ENCODE measurements around the gene MYO16.

MYO16 gene

DNA sequence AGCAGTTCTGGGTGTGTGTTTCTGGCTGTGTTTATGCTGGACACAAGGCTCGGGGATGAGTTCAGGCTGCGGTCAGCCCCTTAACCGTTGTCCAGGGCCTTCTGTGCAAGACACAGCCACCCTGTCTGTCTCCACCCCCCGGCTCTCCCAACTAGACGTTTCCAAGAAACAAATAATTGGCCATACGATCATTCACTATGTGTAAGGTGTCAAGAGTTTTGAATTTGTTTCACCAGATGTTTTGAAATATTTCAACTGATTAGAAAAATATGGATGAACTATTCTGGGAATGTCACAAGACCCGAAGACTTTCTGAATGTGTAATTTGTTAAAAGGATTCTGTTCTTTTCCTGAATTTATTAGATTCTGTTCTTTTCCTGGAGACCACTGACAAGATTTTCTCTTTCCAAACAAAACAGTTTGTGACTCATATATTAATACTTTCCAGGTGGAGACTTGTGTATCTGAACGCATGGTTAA, 318.2 kb downstream of the MYO16 start:
- no peak for DNase-seq

DNA sequence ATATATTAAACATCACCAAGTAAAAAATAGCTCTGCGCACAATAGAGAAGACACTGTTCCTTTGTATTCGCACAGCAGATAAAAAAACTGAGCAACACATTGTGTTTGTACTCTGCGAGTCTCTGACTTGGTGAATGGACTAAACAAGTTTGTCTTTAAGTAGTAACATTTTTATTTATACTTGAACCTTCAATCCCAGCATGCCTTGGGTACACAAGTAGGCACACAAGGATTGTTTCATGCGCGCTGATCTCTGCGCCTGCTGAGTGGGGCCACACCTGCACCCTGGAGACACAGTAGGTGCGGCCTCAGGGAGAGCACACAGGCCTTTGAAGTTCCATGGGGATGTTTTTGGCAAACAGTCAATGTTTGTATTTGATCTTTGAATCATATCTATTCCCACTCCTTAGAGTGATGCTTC, 318.9 kb downstream of the MYO16 start:
- no peak for DNase-seq

- DNase-seq = no peak
Measured at GRCh38 chr13:108950333-108951010, 321.1 kb downstream of the MYO16 start.

DNA sequence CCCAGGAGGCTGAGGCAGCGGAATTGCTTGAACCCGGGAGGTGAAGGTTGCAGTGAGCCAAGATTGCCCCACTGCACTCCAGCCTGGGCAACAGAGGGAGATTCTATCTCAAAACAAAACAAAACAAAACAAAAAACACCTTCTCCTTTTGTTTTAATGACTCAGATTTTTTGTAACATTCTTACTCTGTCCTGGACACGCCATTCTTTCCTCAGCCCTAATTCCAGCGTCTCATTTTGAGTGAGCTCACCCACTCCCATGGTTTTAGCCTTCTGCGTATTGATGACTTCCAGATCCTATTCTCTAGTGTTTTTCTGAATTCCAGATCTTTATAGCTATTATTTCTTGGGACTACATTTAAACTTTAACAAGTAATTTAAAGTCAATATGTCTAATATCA, 326.3 kb downstream of the MYO16 start:
- no peak for DNase-seq

DNA sequence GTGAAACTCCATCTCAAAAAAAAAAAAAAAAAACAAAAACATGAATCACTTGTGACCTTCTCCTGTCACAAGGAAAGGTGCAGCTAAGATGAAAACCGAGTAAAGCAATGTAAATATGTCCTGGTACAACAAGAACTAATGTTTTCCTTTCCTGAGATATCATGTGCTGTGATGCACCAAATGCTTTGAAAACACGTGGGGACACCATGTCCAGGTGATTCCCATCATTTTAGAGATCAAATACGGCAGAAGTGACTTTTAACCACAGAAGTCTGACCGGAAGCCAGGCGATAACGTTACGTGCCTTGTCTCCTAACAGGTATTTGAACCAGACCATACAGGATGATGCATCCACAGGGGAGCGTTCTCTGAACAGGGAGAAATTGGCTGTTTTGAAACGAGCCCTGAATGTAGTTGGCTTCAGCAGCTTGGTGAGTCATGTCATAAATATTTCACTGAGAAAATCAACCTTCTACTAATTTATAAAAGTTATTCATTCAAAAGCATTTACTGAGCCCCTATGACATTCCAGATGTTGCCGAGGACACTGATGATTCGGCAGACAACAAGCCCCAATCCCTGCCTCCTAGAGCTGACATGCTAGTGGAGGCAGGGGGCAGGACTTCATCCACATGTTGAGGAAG, 328.1 kb downstream of the MYO16 start:
- peak; percentile 61 for DNase-seq

GRCh38 chr13:108958013-108958376, 328.6 kb downstream of the MYO16 start:
- DNase-seq = no peak

DNA sequence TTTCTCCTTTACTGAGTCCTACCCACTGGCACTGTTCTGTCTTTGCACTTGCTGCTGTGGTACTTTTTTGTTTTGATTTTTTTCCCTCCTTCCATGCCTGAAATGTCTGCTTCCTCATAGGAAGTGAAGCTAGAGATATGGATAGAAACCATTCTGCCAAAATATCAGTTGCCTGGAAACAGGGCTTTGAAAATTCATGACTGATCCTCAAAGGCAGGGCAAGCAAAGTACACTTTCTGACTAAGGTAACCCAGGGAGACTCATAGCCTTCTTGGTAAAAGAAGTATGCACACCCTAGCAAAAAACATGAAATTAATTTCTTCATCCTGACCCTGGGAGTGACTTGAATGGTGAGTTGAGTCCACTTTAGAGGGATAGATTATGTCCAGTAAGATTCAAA, 329.8 kb downstream of the MYO16 start:
- no peak for DNase-seq

DNA sequence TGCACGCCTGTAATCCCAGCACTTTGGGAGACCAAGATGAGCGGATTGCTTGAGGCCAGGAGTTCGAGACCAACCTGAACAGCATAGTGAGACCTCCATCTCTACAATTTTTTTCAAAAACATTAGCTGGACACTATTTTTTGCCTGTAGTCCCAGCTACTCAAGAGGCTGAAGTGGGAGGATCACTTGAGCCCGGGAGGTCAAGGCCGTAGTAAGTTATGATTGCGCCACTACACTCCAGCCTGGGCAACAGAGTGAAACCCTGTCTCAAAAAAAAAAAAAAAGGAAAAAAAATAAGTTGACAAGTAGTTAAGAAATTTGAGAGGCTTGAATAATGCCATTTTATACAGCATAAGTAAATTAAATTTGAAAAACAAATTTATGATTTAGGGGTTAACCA, 330.6 kb downstream of the MYO16 start:
- no peak for DNase-seq

DNA sequence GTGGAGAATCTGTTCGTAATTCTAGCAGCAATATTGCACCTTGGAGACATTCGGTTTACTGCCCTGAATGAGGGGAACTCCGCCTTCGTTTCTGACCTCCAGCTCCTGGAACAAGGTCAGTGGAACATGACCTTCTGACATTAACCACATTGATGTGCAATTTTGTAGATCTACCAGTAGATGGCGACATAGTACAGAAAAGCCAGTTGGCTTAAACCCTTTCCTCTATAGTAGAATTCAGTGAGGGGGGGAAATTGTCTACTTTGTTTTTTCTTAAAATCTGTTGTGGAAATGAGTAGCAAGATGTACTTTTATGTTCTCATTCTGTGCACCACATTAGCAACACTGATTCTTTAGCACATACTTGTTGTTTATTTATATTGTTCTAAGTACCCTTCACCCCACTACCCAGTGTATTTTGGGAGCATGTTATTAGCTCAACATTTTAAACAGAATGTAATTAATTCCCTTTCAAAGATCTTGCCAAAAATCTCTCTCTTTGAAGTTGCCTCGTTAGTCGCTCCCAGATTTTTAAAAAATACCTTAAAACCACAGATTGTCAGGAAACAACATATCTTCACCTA, 332.2 kb downstream of the MYO16 start:
- no peak for DNase-seq

GRCh38 chr13:108962654-108963053, 333.2 kb downstream of the MYO16 start:
- no peak for DNase-seq

GRCh38 chr13:108963276-108963810, 333.9 kb downstream of the MYO16 start:
- no peak for DNase-seq

- no peak for DNase-seq
Measured at GRCh38 chr13:108963846-108964600, 334.6 kb downstream of the MYO16 start.

DNA sequence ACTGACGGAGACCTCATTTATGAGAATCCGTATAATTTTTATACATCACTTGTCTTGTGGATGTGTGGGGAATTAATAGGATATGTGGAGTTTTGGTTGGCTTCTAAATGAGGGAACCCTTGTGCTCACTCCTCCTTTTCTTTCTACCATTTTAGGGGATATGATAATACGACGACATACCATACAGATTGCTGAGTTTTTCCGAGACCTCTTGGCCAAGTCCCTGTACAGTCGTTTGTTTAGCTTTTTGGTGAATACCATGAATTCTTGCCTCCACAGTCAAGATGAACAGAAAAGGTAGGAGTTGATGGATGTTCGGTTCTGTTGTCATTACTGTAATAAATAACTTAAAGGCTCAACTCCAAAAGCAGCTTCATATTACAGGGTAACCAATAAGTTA, 335.2 kb downstream of the MYO16 start:
- no peak for DNase-seq

DNA sequence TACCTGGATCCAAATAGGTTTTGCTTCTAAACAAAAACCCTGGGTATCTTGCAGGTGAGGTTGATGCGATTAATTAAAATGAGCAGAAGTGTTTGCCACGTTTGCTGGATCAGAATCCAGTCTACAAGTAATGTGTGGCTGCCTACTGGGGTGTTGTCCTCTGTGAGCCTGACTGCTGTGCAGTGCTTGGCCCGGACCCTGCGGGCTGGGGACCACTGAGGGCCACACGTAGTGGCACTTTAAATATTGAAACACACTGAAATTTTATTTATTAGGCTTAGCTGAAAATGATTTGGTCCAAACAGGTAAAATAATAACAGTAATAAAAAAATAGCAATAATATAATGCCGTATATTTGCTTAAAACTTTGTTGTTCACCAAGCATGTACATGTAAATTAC, 338.0 kb downstream of the MYO16 start:
- no peak for DNase-seq

- DNase-seq = no peak
Measured at GRCh38 chr13:108968566-108968965, 339.2 kb downstream of the MYO16 start.

DNA sequence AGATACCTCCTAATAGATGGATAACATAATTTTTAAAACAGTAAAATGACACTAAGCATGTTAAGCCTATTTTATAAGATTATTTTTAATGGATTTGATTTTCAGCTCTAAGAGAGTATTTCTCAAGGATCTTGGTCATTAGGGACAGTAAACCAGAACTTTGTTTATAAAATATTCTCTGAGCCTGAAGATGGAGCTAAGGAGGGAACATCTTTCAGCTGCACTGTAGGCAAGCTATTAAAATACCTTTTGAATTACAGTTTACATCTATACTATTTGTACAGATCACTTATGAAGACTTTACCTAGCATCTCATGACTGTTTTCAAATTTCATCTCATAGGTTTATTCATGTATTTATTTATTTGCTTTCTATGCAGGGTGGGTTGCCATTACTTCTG, 345.3 kb downstream of the MYO16 start:
- DNase-seq = no peak

GRCh38 chr13:108980237-108980636, 350.8 kb downstream of the MYO16 start:
- no peak for DNase-seq

- no peak for DNase-seq
Measured at GRCh38 chr13:108981407-108981806, 352.0 kb downstream of the MYO16 start.

DNA sequence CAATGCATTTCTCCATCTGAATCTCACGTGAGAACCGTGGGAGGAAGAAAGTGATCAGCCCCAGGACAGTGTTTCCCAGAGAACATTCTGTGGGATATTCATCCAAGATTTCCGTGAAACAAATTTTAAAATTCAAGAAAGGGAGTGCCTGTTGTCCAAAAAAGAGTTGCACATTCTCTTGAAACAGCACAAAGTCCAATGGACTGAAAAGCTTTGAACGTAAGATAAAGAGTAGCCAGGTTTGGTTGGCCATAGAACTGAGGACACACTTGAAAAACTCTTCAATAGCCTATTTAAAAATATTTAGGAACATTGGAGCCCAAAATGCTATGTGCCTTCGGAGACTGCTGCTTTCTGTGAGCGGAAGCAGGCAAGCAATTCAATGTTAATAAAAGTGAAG, 353.9 kb downstream of the MYO16 start:
- DNase-seq = no peak

DNA sequence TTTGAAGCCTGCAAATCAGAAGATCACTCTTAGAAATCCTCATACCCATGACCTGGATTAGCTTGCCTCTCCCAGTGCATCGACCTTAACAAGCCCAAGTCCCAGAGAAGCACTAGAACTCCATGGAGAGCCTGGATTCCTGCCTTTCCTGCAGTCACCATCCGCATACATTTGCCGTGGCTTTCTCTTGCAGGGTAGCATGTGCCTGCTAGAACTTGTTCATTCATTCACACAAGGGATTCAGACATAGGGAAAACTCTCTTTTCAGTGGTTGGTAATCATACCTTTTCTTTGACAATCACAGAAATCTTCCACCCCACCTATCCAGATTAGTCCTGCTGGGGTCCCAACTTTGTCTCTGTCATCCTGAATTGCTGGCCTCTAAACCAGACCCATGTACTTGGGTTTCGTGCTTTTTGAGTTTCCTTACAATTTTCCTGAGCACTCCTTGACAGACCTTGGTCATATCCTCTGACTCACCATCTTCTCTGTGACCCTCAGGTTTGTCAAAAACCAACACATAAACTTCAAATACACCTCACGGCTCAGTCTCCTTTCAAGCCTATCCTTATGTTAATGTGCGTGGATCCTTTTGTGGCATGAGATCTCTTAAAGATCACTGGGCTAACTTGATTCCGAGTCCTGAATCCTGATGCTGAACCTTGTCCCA, 355.0 kb downstream of the MYO16 start:
- DNase-seq = no peak

GRCh38 chr13:108985166-108985565, 355.8 kb downstream of the MYO16 start:
- DNase-seq = no peak

DNA sequence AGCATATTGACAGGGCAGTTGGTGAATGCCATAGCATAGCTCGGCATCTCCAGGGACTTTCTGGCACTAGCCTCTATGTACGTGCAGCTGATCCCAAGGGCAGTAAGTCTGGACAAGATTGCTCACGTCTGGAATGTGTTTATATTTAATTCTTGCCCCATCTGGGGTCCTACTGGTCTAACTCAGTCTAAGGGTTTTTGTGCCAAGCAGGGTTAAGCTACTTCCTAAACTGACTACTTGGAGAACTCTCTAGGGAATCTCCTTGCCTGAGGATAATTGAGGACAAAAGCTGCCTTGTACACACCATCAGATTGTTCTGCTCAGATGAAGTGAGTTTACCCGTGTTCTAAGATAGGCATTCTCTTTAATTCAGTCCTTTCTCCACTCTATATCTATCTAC, 358.1 kb downstream of the MYO16 start:
- no peak for DNase-seq

- DNase-seq = no peak
Measured at GRCh38 chr13:108987944-108988343, 358.5 kb downstream of the MYO16 start.

All from islet precursor cell (in vitro differentiated cells).